ENCODE data around the gene ACACA.

ACACA gene

DNA sequence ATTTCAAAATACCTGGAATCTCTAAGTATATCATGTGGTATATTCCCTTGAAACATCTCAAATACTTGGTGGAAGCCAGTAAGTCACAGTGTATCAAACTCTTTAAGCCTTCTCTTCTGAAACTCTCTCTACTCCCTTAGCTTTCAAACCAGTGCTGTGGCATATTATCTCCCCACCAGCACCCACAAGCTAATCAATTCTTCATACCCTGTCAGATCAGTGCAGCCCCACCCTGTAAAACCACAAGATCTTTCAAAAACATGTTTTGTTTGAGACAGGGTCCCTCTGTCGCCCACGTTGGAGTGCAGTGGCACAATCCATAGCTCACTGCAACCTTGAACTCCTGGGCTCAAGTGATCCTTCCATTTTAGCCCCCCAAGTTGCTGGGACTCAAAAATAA lies 122.4 kb downstream of the ACACA start:
- no peak for DNase-seq

- no peak for DNase-seq
Measured at GRCh38 chr17:37283414-37283961, 123.1 kb downstream of the ACACA start.

GRCh38 chr17:37280841-37281240 lies 125.8 kb downstream of the ACACA start:
- no peak for DNase-seq

- DNase-seq = no peak
Measured at GRCh38 chr17:37278247-37278894, 128.3 kb downstream of the ACACA start.

GRCh38 chr17:37276475-37276874 lies 130.2 kb downstream of the ACACA start:
- DNase-seq = no peak

DNA sequence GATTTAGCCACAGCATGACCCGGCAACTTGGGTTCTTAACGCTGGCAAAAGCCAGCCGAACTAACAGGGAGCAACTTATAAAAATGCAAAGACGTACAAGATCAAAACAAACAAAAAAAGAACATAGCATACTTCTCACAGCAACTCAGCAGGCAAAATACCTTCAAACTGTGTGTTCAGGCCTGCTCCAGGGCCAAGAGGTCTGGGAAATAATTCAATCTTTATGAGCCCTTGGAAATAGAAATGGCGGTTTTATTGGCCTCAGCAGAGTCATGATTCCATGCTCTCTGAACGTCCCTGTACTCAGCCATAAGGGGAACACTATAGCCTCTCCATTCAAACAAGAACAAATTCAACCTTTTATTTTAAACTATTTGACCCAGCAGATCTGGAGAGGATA lies 132.2 kb downstream of the ACACA start:
- DNase-seq = no peak

GRCh38 chr17:37273409-37274051 lies 133.1 kb downstream of the ACACA start:
- DNase-seq = no peak

- no peak for DNase-seq
Measured at GRCh38 chr17:37265446-37266173, 141.0 kb downstream of the ACACA start.

DNA sequence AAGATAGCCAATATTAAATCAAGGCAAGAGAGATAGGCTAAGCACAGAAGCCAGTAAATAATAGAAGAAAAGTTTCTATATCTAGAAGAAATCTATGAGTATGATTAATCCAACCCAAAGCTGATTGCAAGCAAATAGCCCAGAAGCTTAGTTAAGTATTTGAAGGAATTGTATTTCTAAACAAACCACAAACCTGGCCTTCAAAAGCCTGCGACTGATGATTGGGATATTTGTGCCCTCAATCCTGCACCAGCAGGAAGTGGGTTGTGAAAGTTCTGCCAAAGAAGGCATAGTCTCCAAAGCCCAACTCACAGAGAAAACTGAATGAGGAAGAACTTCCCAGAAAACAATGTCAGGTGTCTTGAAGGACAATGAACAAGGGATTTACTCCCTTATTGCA lies 145.3 kb downstream of the ACACA start:
- no peak for DNase-seq

DNA sequence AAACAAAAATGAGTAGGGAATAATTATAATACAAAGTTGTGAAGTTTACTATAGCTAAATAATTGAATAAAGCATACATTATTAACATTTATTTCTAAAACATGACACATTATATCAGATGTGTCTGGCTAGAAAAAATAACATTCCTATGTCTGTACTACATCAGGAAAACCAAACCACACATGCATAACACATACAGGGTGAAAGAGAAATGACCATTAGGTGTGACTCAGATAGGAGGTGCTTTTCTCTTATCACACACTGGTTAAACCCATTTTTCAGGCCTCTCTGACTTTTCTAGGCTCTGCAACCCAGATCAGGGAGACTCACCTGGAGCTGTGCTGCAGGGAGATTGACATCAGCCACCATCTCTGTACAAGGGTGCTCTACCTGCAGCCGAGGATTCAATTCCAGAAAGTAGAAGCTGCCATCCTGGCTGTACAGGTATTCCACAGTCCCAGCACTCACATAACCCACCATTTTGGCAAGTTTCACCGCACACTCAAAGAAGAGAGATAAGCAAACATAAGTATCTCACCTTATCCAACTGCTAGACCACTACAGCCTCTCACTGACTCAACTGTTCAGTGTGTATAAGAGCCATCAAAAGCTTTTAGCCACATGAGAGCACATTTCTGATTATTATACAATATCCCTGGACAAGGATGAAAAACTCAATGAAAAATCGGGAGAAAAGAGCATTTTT lies 147.5 kb downstream of the ACACA start:
- no peak for DNase-seq

DNA sequence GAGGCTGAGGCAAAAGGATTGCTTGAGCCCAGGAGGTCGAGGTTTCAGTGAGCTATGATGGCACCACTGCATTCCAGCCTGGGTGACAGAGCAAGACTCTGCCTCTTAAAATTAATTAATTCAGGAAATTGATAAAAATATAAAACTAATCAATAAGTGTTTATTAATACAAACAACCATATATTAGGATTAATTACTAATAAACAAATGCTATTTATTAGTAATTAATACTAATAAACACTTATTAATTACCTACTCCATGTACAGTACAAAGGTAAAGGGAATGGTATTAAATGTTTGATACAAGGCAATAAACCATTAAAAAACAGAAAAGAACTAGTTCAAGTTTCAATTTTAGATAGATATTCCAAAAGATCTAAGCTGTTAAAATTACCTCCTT lies 150.0 kb downstream of the ACACA start:
- no peak for DNase-seq

DNA sequence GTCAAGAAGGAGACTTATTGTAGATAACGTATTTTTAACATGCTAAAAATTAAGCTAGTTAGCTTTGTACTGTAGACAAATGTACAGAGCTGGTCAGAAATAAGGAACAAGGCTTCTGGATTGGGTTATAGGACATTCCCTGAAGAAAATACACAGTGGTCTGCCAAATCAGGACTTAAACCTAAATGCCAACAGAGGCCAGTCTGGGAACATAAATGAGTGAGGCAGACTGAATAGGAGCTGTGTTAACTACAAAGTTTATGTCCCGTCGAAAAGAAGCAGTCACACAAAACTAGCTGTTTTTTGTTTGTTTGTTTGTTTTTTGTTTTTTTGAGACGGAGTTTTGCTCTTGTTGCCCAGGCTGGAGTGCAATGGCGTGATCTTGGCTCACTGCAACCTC lies 151.2 kb downstream of the ACACA start:
- no peak for DNase-seq

- no peak for DNase-seq
Measured at GRCh38 chr17:37247825-37248224, 158.8 kb downstream of the ACACA start.

DNA sequence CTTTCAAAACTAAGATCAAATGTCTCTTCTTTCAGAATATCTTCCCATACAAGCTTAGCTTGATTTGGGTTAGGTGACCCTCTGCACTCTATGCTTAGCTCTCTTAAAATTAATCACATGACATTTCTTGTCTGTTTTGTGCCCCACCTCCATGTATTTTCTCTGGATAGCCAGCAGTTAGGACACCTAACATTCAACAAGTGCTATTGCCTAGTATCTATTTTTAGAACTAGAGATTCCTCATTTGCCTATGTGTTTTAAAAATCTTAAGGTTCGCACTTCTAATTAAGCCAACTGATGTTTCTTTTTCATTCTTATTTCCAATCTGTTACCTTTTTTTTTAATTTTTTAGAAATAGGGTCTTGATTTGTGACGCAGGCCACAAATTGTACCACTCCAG lies 160.6 kb downstream of the ACACA start:
- no peak for DNase-seq

DNA sequence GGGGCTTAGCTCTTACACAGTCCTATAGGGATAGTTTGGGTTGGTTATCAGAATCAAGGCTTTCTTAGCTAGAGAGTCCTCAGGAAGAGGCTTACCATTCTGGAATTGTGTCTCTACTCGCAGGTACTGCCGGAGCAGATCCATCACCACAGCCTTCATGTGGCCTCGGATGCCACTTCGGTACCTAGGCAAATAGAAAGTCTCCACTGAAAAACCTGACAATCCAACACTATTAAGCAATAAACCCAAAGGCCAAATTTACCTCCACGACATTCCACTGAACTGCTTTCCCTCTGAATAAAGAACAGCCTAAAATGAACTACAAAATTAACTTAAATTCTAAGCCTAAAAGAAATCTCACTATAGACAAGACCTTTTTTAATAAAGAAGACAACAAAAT lies 166.3 kb downstream of the ACACA start:
- DNase-seq = no peak

DNA sequence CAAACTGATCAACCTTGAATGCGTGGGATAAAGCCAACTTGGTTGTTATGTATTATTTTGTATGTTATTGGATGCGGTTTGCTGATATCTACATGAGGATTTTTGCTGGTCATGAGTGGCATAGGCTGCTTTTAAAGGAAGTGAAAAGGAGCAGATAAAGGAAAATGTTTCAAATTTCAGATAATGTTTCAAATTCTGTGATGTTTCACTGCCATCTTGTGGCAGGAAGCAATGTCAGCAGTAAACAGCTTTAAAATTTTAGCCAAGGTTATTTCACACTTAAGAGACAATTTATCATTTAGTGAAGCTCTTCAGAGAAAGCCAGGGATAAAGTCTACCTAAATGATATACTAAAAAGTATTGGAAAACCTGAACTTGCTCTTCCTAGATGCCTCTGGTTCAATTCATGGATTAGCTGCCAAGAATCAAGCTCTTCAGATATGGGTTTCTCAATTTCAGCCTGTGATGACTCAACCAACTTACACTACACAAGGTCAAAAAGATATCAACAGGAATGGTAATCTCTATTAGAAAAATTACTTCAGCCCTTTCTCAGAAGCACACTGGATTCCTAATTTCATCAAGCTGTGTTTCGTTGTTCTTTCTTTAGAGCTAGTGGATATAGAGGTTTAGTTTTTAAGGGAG lies 166.8 kb downstream of the ACACA start:
- no peak for DNase-seq

DNA sequence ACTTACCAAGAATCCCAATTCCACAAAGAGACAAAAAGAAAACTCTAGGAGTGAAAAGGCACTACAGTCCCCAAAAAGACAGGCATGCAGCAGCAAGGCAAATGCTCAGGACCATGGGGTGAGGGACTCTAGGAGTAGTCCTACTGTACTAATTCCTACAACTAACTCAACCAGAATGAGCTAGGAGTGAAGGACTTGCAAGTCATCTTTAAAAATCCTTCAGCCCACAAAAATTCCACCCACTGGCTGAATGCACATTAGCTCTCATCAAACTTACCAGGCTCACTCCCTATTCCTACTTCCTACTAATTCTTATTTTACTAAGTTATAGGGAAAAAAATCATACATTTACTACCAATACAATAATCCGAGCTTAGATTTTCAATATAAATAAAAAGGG lies 172.5 kb downstream of the ACACA start:
- no peak for DNase-seq

DNA sequence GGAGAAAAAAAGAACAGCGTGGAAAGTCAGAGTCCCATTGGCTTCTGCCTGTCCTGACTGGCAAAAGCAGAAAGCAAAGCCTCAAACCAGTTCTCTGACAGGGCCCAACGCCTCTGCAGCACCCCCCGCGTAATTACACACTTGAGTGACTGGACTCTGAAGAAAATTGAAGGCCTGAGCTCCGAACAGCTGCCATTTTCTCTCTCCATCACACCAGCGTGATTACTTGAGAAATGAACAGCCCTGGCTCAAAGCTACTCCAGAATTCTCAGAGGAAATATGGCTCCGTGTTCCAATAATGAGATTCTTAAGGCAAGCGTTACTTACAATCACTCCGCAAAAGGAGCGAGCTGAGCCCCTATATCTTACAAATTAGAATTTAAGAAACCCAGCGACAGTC lies 173.6 kb downstream of the ACACA start:
- DNase-seq = no peak

- no peak for DNase-seq
Measured at GRCh38 chr17:37231887-37232286, 174.7 kb downstream of the ACACA start.

DNA sequence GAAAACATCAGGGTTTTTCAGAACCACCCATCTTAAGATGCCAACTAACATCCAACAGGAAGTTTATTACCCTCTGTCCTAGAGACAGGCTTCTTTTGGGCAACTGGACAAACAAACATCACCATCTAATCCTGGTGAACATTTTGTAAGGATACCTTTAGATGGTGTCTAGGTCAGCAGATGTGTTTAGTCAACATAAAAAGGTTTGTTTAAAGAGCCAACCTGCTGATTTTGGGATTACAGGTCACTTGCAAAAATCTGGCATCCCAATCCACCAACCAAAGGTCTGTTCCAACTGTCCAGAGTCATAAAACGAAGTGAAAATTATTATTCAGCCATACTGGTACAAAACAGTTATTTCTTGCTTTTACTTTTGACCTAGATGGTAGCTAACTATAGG lies 176.0 kb downstream of the ACACA start:
- DNase-seq = no peak

DNA sequence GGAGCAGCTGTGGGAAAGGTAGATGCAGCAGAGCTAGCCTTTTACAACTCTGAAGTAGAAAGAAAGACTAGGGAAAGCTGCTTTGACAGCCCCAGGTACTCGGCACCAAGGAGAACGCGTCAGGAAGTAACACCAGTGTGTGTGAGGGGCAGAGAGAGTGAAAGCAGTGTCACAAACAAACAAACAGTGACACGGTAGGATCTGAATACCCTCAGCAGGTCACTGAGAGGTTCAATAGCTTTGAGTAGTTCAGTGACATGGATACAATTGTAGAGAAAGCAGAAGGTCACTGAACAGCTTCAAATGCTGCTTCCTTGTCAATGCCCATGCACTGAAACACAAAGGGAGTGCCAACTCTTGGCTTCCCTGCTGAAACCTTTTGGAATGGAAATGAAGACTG lies 181.2 kb downstream of the ACACA start:
- DNase-seq = no peak

DNA sequence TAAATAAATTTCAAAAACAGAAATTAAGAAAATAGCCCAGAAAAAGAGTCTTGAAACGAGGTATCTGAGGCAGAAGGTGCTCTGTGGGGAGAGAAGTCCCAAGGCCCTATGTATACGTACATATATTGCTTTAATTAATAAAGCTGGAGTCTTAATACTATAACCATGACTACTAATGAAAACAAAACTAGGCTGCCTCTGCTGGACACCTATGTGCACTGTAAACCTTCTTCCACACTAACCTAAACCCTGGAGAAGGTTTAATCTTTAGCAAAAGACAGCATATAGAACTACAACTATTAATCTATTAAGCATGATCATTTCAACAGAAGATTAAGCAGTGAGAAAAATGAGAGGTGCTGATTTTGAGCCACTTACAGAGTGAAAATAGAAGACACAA lies 184.8 kb downstream of the ACACA start:
- DNase-seq = no peak

GRCh38 chr17:37220607-37220953 lies 186.1 kb downstream of the ACACA start:
- no peak for DNase-seq
